ENCODE data around the gene NPFF. TPM values are rescaled to one million over a fixed set of nuclear protein-coding genes. Genes with fewer than 3 reads are reported as not detected.

The NPFF gene
- polyA plus RNA-seq, 3 donors: 0.29 TPM; not detected in 2

- Mint-ChIP-seq H3K4me3 (no peak overlapping the region), H3K27me3 (ENCODE audit: low read depth in 3 of 3) (no peaks in the 10 kb centered on the region), H3K27ac (peak overlapping the region in 3 of 7 donors; percentile 34 to 75 (median 70)), H3K9me3 (no peaks in the 10 kb centered on the region), H3K4me1 (no peaks in the 10 kb centered on the region), H3K36me3 (peaks cover 77 to 99% of the 10 kb centered on the region in 2 donors)
- WGBS (ENCODE audit: insufficient coverage): 81% methylated on average over 10 of the region's 13 CpGs
- Histone ChIP-seq H3K79me2 (ENCODE audit: insufficient read depth, low read length) (peaks cover 81% of the 10 kb centered on the region), H3K27me3 (ENCODE audit: control insufficient read depth in 2 of 2, insufficient read depth in 2 of 2, low read length in 2 of 2) (no peaks in the 10 kb centered on the region), H3K9me3 (replicated peaks in 1 of 2; ENCODE audit: control insufficient read depth in 1 of 2, insufficient read depth in 1 of 2, low read length in 2 of 2) (no peaks in the 10 kb centered on the region), H3K36me3 (replicated peaks in 1 of 2; ENCODE audit: control insufficient read depth in 1 of 2, insufficient read depth in 2 of 2, low read length in 2 of 2) (peaks cover 93 to 99% of the 10 kb centered on the region in 2 donors), H3K27ac (ENCODE audit: low read depth in 1 of 2, low read length in 2 of 2) (no peak overlapping the region), H3K4me1 (ENCODE audit: control insufficient read depth in 1 of 2, insufficient read depth in 2 of 2, low read length in 2 of 2) (no peaks in the 10 kb centered on the region), H3K9ac (ENCODE audit: insufficient read depth, low read length, poor library complexity, severe bottlenecking) (no peak overlapping the region), H3K4me3 (replicated peaks in 1 of 3; ENCODE audit: low read depth in 2 of 3, low read length in 3 of 3) (no peak overlapping the region), H3K4me2 (replicated peaks; ENCODE audit: extremely low read depth, low read length, poor library complexity, severe bottlenecking) (no peak overlapping the region), H4K20me1 (ENCODE audit: insufficient read depth, low read length) (peaks cover 95% of the 10 kb centered on the region), H2AFZ (ENCODE audit: insufficient read depth, low read depth, low read length, poor library complexity, severe bottlenecking) (no peak overlapping the region)
- no peak for TF ChIP-seq CTCF (IDR thresholded peaks at IDR 0.05)
- intact Hi-C loops (cut with micrococcal nuclease): no loop called here
- DNase-seq: no peak
These were observed 32.5 kb downstream of the NPFF start for GRCh38 chr12:53474819-53475218.

GRCh38 chr12:53474077-53474476 lies 33.2 kb downstream of the NPFF start:
- Mint-ChIP-seq H3K36me3 (peaks cover 76 to 99% of the 10 kb centered on the region in 2 donors), H3K9me3 (no peaks in the 10 kb centered on the region), H3K27ac (peak overlapping the region in 1 of 7 donors; percentile 34), H3K4me3 (no peak overlapping the region), H3K4me1 (no peaks in the 10 kb centered on the region), H3K27me3 (ENCODE audit: low read depth in 3 of 3) (no peaks in the 10 kb centered on the region)
- Histone ChIP-seq H3K9me3 (replicated peaks in 1 of 2; ENCODE audit: control insufficient read depth in 1 of 2, insufficient read depth in 1 of 2, low read length in 2 of 2) (no peaks in the 10 kb centered on the region), H3K4me1 (ENCODE audit: control insufficient read depth in 1 of 2, insufficient read depth in 2 of 2, low read length in 2 of 2) (no peaks in the 10 kb centered on the region), H3K9ac (ENCODE audit: insufficient read depth, low read length, poor library complexity, severe bottlenecking) (no peak overlapping the region), H3K36me3 (replicated peaks in 1 of 2; ENCODE audit: control insufficient read depth in 1 of 2, insufficient read depth in 2 of 2, low read length in 2 of 2) (peaks cover 94 to 99% of the 10 kb centered on the region in 2 donors), H3K27me3 (ENCODE audit: control insufficient read depth in 2 of 2, insufficient read depth in 2 of 2, low read length in 2 of 2) (no peaks in the 10 kb centered on the region), H2AFZ (ENCODE audit: insufficient read depth, low read depth, low read length, poor library complexity, severe bottlenecking) (no peak overlapping the region), H3K4me2 (replicated peaks; ENCODE audit: extremely low read depth, low read length, poor library complexity, severe bottlenecking) (no peak overlapping the region), H3K4me3 (replicated peaks in 1 of 3; ENCODE audit: low read depth in 2 of 3, low read length in 3 of 3) (no peak overlapping the region), H4K20me1 (ENCODE audit: insufficient read depth, low read length) (peaks cover 95% of the 10 kb centered on the region), H3K79me2 (ENCODE audit: insufficient read depth, low read length) (peaks cover 88% of the 10 kb centered on the region), H3K27ac (ENCODE audit: low read depth in 1 of 2, low read length in 2 of 2) (no peak overlapping the region)
- WGBS (ENCODE audit: insufficient coverage): no CpG with 5 or more reads among the region's 2 CpGs
- TF ChIP-seq CTCF (IDR thresholded peaks at IDR 0.05): no peak
- DNase-seq: no peak
- intact Hi-C loops (cut with micrococcal nuclease): no loop called here

Data from CD14-positive monocyte (primary cell).